Measurements from ENCODE around the gene BICD1.

BICD1 gene

DNA sequence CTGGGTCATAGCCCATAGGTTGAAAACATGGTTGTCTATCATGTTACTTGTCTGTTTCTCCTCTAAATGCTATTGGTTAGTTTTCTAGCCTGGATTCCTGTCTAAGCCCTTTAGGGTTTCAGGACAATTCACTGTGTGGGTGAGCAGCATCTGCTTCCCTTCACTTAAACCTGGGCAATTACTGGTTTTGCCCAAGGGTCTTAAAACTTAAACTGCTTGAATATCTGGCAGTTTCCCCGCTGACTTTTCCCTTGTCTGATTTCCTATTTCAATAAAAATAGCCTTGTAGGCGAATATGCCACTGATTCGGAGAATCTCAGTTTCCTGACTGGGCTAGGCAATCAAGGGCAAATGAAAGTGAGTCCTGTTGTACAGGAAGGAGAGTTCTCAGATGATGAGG, 154.0 kb downstream of the BICD1 start:
- Histone ChIP-seq H3K27me3 (ENCODE audit: insufficient read depth, low read depth, severe bottlenecking) (no peaks in the 10 kb centered on the region), H3K9me3 (ENCODE audit: severe bottlenecking) (peaks cover 3% of the 10 kb centered on the region), H3K4me3 (ENCODE audit: low read depth, low read length) (no peak overlapping the region), H3K36me3 (no peaks in the 10 kb centered on the region; the same call in 1 of the 2 replicates), H3K27ac (no peak overlapping the region)
- TF ChIP-seq, protein P1, sequence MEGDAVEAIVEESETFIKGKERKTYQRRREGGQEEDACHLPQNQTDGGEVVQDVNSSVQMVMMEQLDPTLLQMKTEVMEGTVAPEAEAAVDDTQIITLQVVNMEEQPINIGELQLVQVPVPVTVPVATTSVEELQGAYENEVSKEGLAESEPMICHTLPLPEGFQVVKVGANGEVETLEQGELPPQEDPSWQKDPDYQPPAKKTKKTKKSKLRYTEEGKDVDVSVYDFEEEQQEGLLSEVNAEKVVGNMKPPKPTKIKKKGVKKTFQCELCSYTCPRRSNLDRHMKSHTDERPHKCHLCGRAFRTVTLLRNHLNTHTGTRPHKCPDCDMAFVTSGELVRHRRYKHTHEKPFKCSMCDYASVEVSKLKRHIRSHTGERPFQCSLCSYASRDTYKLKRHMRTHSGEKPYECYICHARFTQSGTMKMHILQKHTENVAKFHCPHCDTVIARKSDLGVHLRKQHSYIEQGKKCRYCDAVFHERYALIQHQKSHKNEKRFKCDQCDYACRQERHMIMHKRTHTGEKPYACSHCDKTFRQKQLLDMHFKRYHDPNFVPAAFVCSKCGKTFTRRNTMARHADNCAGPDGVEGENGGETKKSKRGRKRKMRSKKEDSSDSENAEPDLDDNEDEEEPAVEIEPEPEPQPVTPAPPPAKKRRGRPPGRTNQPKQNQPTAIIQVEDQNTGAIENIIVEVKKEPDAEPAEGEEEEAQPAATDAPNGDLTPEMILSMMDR (IDR thresholded peaks at IDR 0.05; ENCODE audit: low read depth, low read length) = no peak
- no peak for DNase-seq

DNA sequence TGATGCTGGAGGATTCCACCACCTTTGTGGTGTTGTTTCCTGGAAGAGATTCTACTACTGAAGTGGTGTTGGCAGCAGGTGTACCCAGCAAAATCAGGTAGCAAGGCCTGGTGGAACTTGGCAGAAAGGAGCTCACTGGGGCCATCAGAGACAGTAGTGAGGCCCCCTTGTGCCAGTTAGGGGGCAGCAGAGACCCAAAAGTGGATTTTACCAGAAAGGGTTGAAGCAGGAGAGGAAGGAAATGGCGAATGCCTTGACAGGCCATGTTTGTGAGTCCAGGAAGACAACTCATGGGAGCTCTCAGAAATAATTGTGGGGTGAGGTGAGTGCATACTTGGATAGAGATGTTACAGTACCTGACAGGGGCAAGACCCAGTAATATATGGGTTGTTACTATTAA, 155.0 kb downstream of the BICD1 start:
- DNase-seq = peak; percentile 50
- H3K27me3 ChIP-seq (ENCODE audit: insufficient read depth, low read depth, severe bottlenecking) = no peaks in the 10 kb centered on the region
- no peak overlapping the region for H3K4me3 ChIP-seq (ENCODE audit: low read depth, low read length)
- no peak overlapping the region for H3K27ac ChIP-seq
- H3K9me3 ChIP-seq (ENCODE audit: severe bottlenecking) = peaks cover 3% of the 10 kb centered on the region
- no peaks in the 10 kb centered on the region; the same call in 1 of the 2 replicates for H3K36me3 ChIP-seq
- TF ChIP-seq, protein P1 (IDR thresholded peaks at IDR 0.05; ENCODE audit: low read depth, low read length) = peak; percentile 55

- Histone ChIP-seq H3K27me3 (ENCODE audit: insufficient read depth, low read depth, severe bottlenecking) (no peaks in the 10 kb centered on the region), H3K36me3 (no peaks in the 10 kb centered on the region; the same call in 1 of the 2 replicates), H3K9me3 (ENCODE audit: severe bottlenecking) (no peaks in the 10 kb centered on the region), H3K27ac (peak overlapping the region; percentile 70), H3K4me3 (ENCODE audit: low read depth, low read length) (no peak overlapping the region)
- peak; percentile 31 for DNase-seq
- TF ChIP-seq, protein P1 (IDR thresholded peaks at IDR 0.05; ENCODE audit: low read depth, low read length) = no peak
Measured at GRCh38 chr12:32264961-32265360, 158.3 kb downstream of the BICD1 start.

- Histone ChIP-seq H3K9me3 (ENCODE audit: severe bottlenecking) (no peaks in the 10 kb centered on the region), H3K27me3 (ENCODE audit: insufficient read depth, low read depth, severe bottlenecking) (no peaks in the 10 kb centered on the region), H3K36me3 (no peaks in the 10 kb centered on the region; the same call in 1 of the 2 replicates), H3K4me3 (ENCODE audit: low read depth, low read length) (no peak overlapping the region), H3K27ac (peak overlapping the region; percentile 70)
- TF ChIP-seq, protein P1 (IDR thresholded peaks at IDR 0.05; ENCODE audit: low read depth, low read length) = no peak
- DNase-seq = no peak
Measured at GRCh38 chr12:32265456-32265855, 158.8 kb downstream of the BICD1 start.

DNA sequence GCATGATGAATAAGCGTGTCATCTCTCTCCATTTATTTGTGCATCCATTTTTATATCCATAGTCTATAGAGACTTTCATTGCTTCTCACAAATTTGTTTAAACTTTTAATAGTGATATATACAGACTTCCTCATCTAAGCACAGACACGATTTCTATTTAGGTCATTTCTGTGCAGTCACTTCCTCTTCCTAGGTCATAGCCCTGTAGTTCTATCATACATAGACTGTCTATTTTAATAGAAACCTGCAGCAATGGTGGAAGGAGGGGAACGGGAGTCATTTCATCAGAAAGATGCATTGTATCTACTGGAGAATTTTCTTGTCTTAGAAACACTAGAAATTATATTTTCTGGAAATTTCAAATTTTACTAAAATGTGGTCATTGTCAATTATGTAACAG, 159.3 kb downstream of the BICD1 start:
- no peak for DNase-seq
- no peak overlapping the region; the same call in 1 of the 2 replicates for H3K27ac ChIP-seq
- no peaks in the 10 kb centered on the region; the same call in 1 of the 2 replicates for H3K36me3 ChIP-seq
- no peaks in the 10 kb centered on the region for H3K9me3 ChIP-seq (ENCODE audit: severe bottlenecking)
- H3K4me3 ChIP-seq (ENCODE audit: low read depth, low read length) = no peak overlapping the region
- TF ChIP-seq, protein P1 (IDR thresholded peaks at IDR 0.05; ENCODE audit: low read depth, low read length) = no peak
- H3K27me3 ChIP-seq (ENCODE audit: insufficient read depth, low read depth, severe bottlenecking) = no peaks in the 10 kb centered on the region

GRCh38 chr12:32266756-32267155, 160.1 kb downstream of the BICD1 start:
- Histone ChIP-seq H3K9me3 (ENCODE audit: severe bottlenecking) (no peaks in the 10 kb centered on the region), H3K36me3 (no peaks in the 10 kb centered on the region; the same call in 1 of the 2 replicates), H3K27ac (no peak overlapping the region), H3K4me3 (ENCODE audit: low read depth, low read length) (no peak overlapping the region), H3K27me3 (ENCODE audit: insufficient read depth, low read depth, severe bottlenecking) (no peaks in the 10 kb centered on the region)
- DNase-seq = no peak
- TF ChIP-seq, protein P1 (IDR thresholded peaks at IDR 0.05; ENCODE audit: low read depth, low read length) = no peak
